Naive thymus-derived CD4-positive, alpha-beta T cell (primary cell): ENCODE measurements around the gene NNT. TPM values are rescaled to one million over a fixed set of nuclear protein-coding genes. Genes with fewer than 3 reads are reported as not detected.

Source experiments
- ATAC-seq: fragments of 150-1000 bp; cut with Tn5 transposase; 2 replicates; pipeline ENCODE4 v1.10.0; 2021; ENCODE audit warnings: mild to moderate bottlenecking, moderate library complexity
- CTCF ChIA-PET: fragments of 350-600 bp; sonication (Branson Sonifier 250); formaldehyde crosslinking; loops from one replicate; lab custom pipeline; 2021; ENCODE audit warnings: antibody characterized with exemption; lab: Charles Lee
- POLR2A ChIA-PET: fragments of 350-600 bp; sonication (Branson Sonifier 250); formaldehyde crosslinking; loops from one replicate; lab custom pipeline; 2021; ENCODE audit warnings: antibody characterized with exemption, inconsistent platforms; lab: Charles Lee
- DNase-seq, 9 donors: peaks; one replicate each; pipeline versions ENCODE4 v3.0.0 to v3.0.0-alpha.2; 2020 to 2022; ENCODE audit warnings: mixed read lengths in 1 of 9
- H3K27ac ChIP-seq: one replicate; pipeline ENCODE4 v1.7.0; 2013; ENCODE audit warnings: mild to moderate bottlenecking, low read depth, low read length, moderate library complexity
- H3K27me3 ChIP-seq, 2 donors: one replicate each; pipeline ENCODE4 v1.7.0; 2013; ENCODE audit warnings: low read length in 2 of 2, mild to moderate bottlenecking in 2 of 2, moderate library complexity in 2 of 2; ENCODE audit not compliant: control insufficient read depth in 2 of 2, insufficient read depth in 2 of 2
- H3K36me3 ChIP-seq, 3 experiments: 1 replicate in 2 of 3; 2 replicates in 1 of 3; pipeline ENCODE4 v1.7.0; 2013; ENCODE audit warnings: low read length in 3 of 3, mild to moderate bottlenecking in 3 of 3, moderate library complexity in 1 of 3; ENCODE audit not compliant: insufficient read depth in 3 of 3, control insufficient read depth in 2 of 3
- H3K4me1 ChIP-seq, 2 donors: one replicate each; pipeline ENCODE4 v1.7.0; 2013; ENCODE audit warnings: low read length in 2 of 2, mild to moderate bottlenecking in 2 of 2, moderate library complexity in 1 of 2; ENCODE audit not compliant: control insufficient read depth in 2 of 2, insufficient read depth in 2 of 2
- H3K4me3 ChIP-seq: 2 replicates; pipeline ENCODE4 v1.7.0; 2013; ENCODE audit warnings: mild to moderate bottlenecking, low read length
- H3K9me3 ChIP-seq, 3 experiments: 1 replicate in 2 of 3; 2 replicates in 1 of 3; pipeline ENCODE4 v1.7.0; 2013; ENCODE audit warnings: low read length in 3 of 3; ENCODE audit not compliant: control insufficient read depth in 2 of 3
- H3K27ac Mint-ChIP-seq, 9 donors: one replicate each; pipeline ENCODE4 v1.8.0; 2020 to 2022; ENCODE audit warnings: mixed read lengths in 9 of 9, mild to moderate bottlenecking in 8 of 9, moderate library complexity in 5 of 9, inconsistent platforms in 2 of 9
- H3K27me3 Mint-ChIP-seq, 5 donors: one replicate each; pipeline ENCODE4 v1.8.0; 2021 to 2022; ENCODE audit warnings: mixed read lengths in 5 of 5, mild to moderate bottlenecking in 1 of 5
- H3K36me3 Mint-ChIP-seq, 5 donors: one replicate each; pipeline ENCODE4 v1.8.0; 2020 to 2022; ENCODE audit warnings: mixed read lengths in 5 of 5, mild to moderate bottlenecking in 3 of 5, inconsistent platforms in 1 of 5
- H3K4me1 Mint-ChIP-seq, 7 donors: one replicate each; pipeline ENCODE4 v1.8.0; 2020 to 2022; ENCODE audit warnings: mixed read lengths in 7 of 7, mild to moderate bottlenecking in 3 of 7, inconsistent platforms in 1 of 7
- H3K4me3 Mint-ChIP-seq, 10 donors: one replicate each; pipeline ENCODE4 v1.8.0; 2020 to 2022; ENCODE audit warnings: mild to moderate bottlenecking in 10 of 10, mixed read lengths in 10 of 10, moderate library complexity in 6 of 10, inconsistent platforms in 2 of 10
- H3K9me3 Mint-ChIP-seq, 11 donors: one replicate each; pipeline ENCODE4 v1.8.0; 2020 to 2022; ENCODE audit warnings: mixed read lengths in 11 of 11, mild to moderate bottlenecking in 4 of 11, inconsistent platforms in 1 of 11, moderate library complexity in 1 of 11
- intact Hi-C, 2 donors: fragments of 100-400 bp; cut with micrococcal nuclease; formaldehyde crosslinking; loops; one replicate each; pipeline ENCODE4 v1.15.1; 2023
- polyA plus RNA-seq, 2 donors: library from polyadenylated mRNA; unstranded; fragments of 300-500 nt; fragmentation: Illumina TruSeq; gene quantifications; one replicate each; pipeline ENCODE4 v1.2.3, GENCODE V29; 2021
- total RNA-seq, 6 experiments: library from RNA in 5 of 6; stranded (reverse) in 5 of 6; gene quantifications; 1 replicate in 5 of 6; 2 replicates in 1 of 6; pipeline ENCODE4 v1.2.3 and lab custom pipeline; 2021 to 2026

The NNT gene
- total and polyA plus RNA-seq, 7 experiments from 2014 or later: 42.5 to 73.5 (median 48.8) TPM

DNA sequence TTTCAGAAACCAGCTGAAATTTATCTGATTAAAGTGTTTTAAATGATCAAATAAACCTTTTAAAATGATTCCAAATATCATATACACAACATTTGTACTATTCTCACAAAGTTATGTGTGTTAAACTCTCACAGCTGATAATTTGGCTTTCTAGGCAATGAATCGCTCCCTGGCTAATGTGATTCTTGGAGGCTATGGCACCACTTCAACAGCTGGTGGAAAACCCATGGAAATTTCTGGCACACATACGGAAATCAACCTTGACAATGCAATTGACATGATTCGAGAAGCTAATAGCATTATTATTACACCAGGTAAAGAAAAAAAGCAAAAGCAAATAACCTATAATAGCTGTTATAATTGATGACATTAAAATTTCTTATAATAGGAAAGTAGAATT lies 72.4 kb downstream of the NNT start:
- Mint-ChIP-seq H3K27me3 (no peaks in the 10 kb centered on the region), H3K9me3 (peaks cover 0 to 5% (median 0%) of the 10 kb centered on the region in 11 donors), H3K27ac (no peak overlapping the region), H3K4me1 (peaks cover 2 to 25% (median 13%) of the 10 kb centered on the region in 7 donors), H3K36me3 (peaks cover 16 to 54% (median 30%) of the 10 kb centered on the region in 5 donors), H3K4me3 (no peak overlapping the region)
- no peaks in the 10 kb centered on the region for H3K9me3 ChIP-seq
- POLR2A ChIA-PET: no interaction called here
- H3K27ac ChIP-seq: no peak overlapping the region
- peaks cover 0 to 24% (median 0%) of the 10 kb centered on the region in 3 experiments for H3K36me3 ChIP-seq
- H3K4me1 ChIP-seq: no peaks in the 10 kb centered on the region
- no peak for ATAC-seq
- no peaks in the 10 kb centered on the region for H3K27me3 ChIP-seq
- CTCF ChIA-PET: interaction anchor here (0.9 kb wide), 1 partner anchor 47 kb away, joined by 4 read pairs; no protein-coding TSS in a partner anchor
- intact Hi-C loops: no loop called here
- no peak overlapping the region for H3K4me3 ChIP-seq
- DNase-seq: no peak

DNA sequence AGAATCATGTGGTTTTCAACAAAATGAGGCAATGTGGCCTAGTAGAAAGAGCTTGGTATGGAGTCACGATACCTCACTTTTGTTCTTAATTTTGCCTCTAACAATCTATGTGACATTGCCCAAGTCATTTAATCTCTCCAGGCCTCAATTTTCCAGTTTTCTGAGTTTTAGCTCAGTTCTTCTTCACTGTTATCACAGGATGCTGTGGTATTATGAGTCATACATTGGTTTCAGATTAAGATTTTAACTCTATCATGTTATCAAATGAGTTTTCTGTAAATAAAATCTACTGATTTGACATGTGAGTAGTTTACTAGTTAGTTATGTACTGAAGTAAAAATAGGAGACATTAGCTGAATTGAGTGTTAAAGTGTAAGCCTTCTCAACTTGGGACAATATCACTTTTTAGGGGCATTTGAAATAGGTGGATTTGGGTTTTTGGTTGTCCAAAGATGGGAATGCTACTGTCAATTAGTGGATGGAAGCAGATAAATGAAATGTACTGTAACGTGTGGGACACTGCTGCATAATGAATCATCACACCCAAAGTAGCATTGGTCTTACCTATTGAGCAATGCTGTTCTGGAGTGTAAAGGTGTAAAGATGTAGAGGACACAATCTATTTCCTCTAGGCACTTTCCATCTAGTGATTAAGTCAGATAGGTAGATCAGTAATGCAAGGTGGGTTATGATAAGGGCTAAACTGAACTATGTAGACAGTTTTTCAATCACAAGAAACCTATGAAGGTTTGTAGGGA lies 73.3 kb downstream of the NNT start:
- Mint-ChIP-seq H3K27me3 (no peaks in the 10 kb centered on the region), H3K36me3 (peaks cover 16 to 50% (median 26%) of the 10 kb centered on the region in 5 donors), H3K27ac (peak overlapping the region in 1 of 9 donors; percentile 55), H3K4me3 (no peak overlapping the region), H3K4me1 (peaks cover 0 to 20% (median 5%) of the 10 kb centered on the region in 7 donors), H3K9me3 (peaks cover 0 to 5% (median 0%) of the 10 kb centered on the region in 11 donors)
- DNase-seq (no peak), ATAC-seq (no peak)
- peaks cover 0 to 26% (median 0%) of the 10 kb centered on the region in 3 experiments for H3K36me3 ChIP-seq
- ChIA-PET CTCF (no interaction called here), POLR2A (no interaction called here)
- H3K27me3 ChIP-seq: no peaks in the 10 kb centered on the region
- no peaks in the 10 kb centered on the region for H3K4me1 ChIP-seq
- intact Hi-C loops: no loop called here
- no peak overlapping the region for H3K27ac ChIP-seq
- no peak overlapping the region for H3K4me3 ChIP-seq
- H3K9me3 ChIP-seq: no peaks in the 10 kb centered on the region

DNA sequence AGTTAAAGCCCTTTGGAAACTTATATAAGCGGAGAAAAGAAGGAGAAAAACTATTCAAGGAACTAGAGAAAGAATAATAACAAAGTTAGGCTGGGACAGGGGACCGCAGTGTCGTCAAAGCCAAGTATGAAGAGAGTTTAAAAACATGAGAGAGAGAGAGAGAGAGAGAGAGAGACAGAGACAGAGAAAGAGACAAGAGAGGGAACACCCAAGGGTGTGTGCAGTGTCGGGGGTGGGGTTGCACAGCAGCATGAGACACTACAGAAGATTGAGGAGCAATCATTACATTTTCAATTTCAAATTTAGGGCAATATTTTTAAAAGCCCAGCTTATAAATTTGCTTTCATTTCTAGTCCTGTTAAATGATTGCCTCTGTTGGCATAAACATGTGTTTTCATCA lies 74.3 kb downstream of the NNT start:
- no peak overlapping the region for H3K4me3 ChIP-seq
- no peaks in the 10 kb centered on the region for H3K27me3 ChIP-seq
- H3K4me1 ChIP-seq: no peaks in the 10 kb centered on the region
- ChIA-PET POLR2A (no interaction called here), CTCF (no interaction called here)
- no peak for DNase-seq
- H3K4me3 Mint-ChIP-seq: no peak overlapping the region
- H3K9me3 Mint-ChIP-seq: no peaks in the 10 kb centered on the region
- H3K27me3 Mint-ChIP-seq: no peaks in the 10 kb centered on the region
- H3K27ac Mint-ChIP-seq: no peak overlapping the region
- ATAC-seq: no peak
- peaks cover 0 to 20% (median 4%) of the 10 kb centered on the region in 7 donors for H3K4me1 Mint-ChIP-seq
- H3K36me3 ChIP-seq: peaks cover 0 to 26% (median 0%) of the 10 kb centered on the region in 3 experiments
- H3K27ac ChIP-seq: no peak overlapping the region
- peaks cover 10 to 46% (median 25%) of the 10 kb centered on the region in 5 donors for H3K36me3 Mint-ChIP-seq
- H3K9me3 ChIP-seq: no peaks in the 10 kb centered on the region
- intact Hi-C loops: no loop called here

DNA sequence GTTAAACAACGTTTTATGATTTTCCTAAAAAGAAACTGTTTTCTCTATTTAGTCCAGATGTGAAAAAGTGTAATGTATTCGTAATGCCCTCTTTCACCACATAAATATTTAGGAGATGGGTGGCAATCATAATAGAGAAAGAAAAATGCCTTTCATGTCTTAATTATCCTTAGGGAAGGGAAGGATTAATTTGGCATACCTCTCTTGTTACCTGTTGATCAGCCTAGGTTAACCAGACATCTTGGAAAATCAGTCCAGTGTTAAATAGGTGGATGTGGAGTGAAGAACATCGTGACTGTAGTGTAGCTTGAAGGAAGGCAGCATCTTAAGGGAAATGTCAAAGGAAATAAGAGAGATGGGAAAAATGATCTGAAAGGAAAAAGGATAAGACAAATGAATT lies 76.2 kb downstream of the NNT start:
- POLR2A ChIA-PET: no interaction called here
- CTCF ChIA-PET: no interaction called here
- H3K27me3 Mint-ChIP-seq: no peaks in the 10 kb centered on the region

DNA sequence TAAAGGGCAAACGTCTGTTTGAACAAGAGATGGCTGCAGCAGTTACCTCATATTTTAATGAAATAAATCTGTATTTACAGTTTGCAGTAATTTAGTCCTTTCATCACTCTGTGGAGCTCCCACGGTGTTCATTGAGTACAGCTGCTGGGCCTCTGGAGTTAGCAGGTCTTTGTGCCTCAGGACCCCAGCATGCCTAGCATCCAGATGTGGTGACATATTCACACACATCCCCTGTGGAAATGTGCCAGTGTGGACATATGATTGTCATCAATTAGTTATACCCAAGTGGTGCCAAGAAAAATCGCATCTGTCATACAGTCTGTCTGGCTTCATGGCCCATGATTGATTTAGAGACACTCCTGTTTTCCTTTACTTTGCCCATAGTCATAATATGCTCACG lies 77.3 kb downstream of the NNT start:
- intact Hi-C loops: no loop called here
- Mint-ChIP-seq H3K9me3 (no peaks in the 10 kb centered on the region), H3K36me3 (peaks cover 8 to 48% (median 20%) of the 10 kb centered on the region in 5 donors), H3K27ac (no peak overlapping the region), H3K4me1 (peaks cover 0 to 12% (median 4%) of the 10 kb centered on the region in 7 donors), H3K27me3 (no peaks in the 10 kb centered on the region), H3K4me3 (no peak overlapping the region)
- no peak overlapping the region for H3K4me3 ChIP-seq
- H3K9me3 ChIP-seq: no peaks in the 10 kb centered on the region
- CTCF ChIA-PET: no interaction called here
- no peaks in the 10 kb centered on the region for H3K27me3 ChIP-seq
- POLR2A ChIA-PET: no interaction called here
- no peaks in the 10 kb centered on the region for H3K4me1 ChIP-seq
- peaks cover 0 to 33% (median 0%) of the 10 kb centered on the region in 3 experiments for H3K36me3 ChIP-seq
- no peak overlapping the region for H3K27ac ChIP-seq
- ATAC-seq (no peak), DNase-seq (no peak)

More for the DNA sequence above, 76.2 kb downstream of the NNT start:
- no peak overlapping the region for H3K4me3 Mint-ChIP-seq
- Histone ChIP-seq H3K36me3 (peaks cover 0 to 33% (median 0%) of the 10 kb centered on the region in 3 experiments), H3K27me3 (no peaks in the 10 kb centered on the region), H3K27ac (no peak overlapping the region), H3K9me3 (no peaks in the 10 kb centered on the region), H3K4me1 (no peaks in the 10 kb centered on the region), H3K4me3 (no peak overlapping the region)
- intact Hi-C loops: no loop called here
- H3K27ac Mint-ChIP-seq: no peak overlapping the region
- no peaks in the 10 kb centered on the region for H3K9me3 Mint-ChIP-seq
- peaks cover 8 to 44% (median 23%) of the 10 kb centered on the region in 5 donors for H3K36me3 Mint-ChIP-seq
- H3K4me1 Mint-ChIP-seq: peaks cover 0 to 13% (median 4%) of the 10 kb centered on the region in 7 donors
- ATAC-seq (no peak), DNase-seq (no peak)

DNA sequence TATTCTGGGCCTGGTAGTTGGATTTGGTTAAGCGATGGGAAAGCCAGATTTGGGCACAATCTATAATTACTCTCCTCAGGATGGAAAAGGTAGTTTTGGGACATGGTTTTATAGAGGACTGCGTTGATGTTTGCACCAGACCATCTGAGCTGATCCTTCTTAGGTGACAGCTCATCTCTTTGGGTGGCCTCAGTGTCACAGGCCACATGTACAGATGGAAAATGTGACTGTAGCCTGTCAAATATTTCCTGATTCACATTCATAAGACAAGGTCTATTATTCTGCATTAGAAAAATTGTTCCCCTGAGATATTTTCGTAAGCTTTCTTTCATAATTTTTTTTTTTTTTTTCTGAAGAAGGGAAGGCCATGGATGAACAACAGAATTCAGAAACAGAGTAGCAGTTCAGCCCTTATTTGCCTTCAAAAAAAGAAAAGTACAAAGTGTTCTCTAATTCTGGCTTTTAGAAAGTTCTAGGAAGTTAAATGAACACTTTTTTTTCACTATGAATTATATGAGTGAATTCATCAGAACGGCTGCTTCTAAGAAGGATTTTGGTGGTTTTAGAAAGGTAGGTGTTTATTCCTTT lies 81.0 kb downstream of the NNT start:
- Histone ChIP-seq H3K4me1 (no peaks in the 10 kb centered on the region), H3K4me3 (no peak overlapping the region), H3K27me3 (no peaks in the 10 kb centered on the region), H3K36me3 (peaks cover 0 to 11% (median 0%) of the 10 kb centered on the region in 3 experiments), H3K9me3 (no peaks in the 10 kb centered on the region), H3K27ac (no peak overlapping the region)
- ChIA-PET POLR2A (interaction anchor here (0.6 kb wide), 1 partner anchor 52 kb away, joined by 4 read pairs; no protein-coding TSS in a partner anchor), CTCF (no interaction called here)
- no peak for DNase-seq
- intact Hi-C loops: no loop called here
- H3K4me3 Mint-ChIP-seq: no peak overlapping the region
- H3K4me1 Mint-ChIP-seq: peaks cover 0 to 13% (median 9%) of the 10 kb centered on the region in 7 donors
- peaks cover 0 to 6% (median 0%) of the 10 kb centered on the region in 11 donors for H3K9me3 Mint-ChIP-seq
- H3K27me3 Mint-ChIP-seq: no peaks in the 10 kb centered on the region
- H3K36me3 Mint-ChIP-seq: peaks cover 14 to 73% (median 45%) of the 10 kb centered on the region in 5 donors
- peak overlapping the region in 2 of 9 donors; percentile 27 to 31 for H3K27ac Mint-ChIP-seq
- no peak for ATAC-seq
